Kidney tubule cell (primary cell): ENCODE measurements around the gene CEP120.

Experiments
- DNase-seq: peaks from one replicate; pipeline ENCODE4 v3.0.0-alpha.2; 2018; ENCODE audit warnings: low spot score

Gene CEP120

GRCh38 chr5:123299136-123299535 is 124.1 kb downstream of the CEP120 start:
- DNase-seq = no peak

DNA sequence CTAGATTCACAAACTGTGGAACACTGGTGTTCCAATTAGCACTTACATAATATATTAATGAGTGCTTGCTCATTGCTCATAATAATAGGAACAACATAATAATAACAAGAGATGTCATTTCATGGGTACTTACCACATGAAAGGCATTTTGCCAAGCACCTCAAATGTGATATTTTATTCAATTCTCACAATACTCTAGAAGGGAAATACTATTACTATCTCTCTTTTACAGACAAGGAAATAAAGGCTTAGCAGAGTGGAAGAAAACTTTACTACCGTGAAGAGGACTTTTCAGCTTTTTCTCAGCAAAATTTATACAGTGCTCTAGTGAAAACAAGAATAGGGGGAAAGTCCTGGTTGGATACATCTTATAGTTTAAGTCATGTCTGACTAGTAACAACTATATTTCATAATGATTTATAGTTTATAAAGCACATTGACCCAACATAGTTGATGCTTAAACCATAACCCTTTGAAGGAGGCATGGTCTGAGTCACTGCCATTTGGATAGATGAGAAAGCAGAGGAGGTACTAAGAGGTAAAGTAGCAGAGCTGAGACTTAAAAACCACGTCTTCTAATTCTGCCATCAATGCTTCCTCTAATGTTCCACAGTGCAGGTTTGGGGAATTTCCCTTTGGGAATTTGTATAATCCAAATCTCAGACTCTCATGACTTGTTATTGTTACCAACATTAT is 124.7 kb downstream of the CEP120 start:
- DNase-seq = peak; percentile 29

DNA sequence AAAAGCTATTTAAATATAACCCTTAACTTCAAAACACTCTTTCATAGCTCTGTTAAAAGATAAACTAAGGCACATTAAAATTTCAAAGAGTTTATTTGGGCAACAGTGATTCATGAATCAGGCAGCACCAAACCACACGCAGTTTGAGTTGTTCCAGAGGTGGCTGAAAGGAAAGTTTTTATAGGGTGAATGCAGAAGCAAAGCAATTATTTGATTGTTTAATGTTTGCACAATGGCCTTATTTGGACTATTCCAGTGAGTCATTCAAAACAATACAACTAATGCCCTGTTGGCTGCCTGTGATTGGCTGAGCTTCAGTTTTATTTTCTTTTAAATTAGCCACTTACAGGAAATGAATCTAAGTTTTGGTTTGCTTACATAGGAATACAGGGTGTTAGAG is 125.3 kb downstream of the CEP120 start:
- DNase-seq = no peak

DNA sequence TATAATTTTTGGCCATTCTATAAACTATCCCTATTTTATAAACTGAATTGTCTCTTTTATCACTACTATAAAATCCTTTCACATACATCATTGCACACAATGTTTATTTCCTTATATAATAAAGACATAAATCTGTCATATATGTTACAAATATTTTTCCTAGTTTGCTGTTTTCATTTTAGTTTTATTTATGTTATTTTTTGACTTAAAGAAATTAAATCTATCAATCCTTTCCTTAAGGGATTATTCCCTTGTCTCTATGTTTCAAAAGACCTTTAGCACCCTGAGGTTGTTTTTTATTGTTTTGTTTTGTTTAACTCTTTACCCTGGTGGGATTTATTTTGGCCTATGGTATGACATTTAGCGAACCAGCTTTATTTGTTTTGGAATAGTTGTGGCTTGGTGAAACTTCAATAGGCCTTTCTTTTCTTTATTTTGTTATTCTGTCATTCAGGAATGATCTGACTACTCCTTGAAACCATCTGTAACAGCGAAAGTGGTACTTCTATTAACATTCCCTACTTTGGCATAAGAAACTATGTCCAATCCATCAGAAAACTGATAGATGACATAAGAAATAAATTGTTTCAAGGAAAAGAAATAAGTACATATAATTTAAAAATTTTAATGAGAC is 125.9 kb downstream of the CEP120 start:
- DNase-seq = no peak
